CD4-positive, CD25-positive, alpha-beta regulatory T cell (primary cell): ENCODE data around the gene TNRC6A. TPM values are rescaled to one million over a fixed set of nuclear protein-coding genes. Genes with fewer than 3 reads are reported as not detected.
"Not testable (repeated sequence)": the region's sequence is repeated elsewhere in the genome, so short reads cannot be mapped to it uniquely, and the experiment has no call there.

Experiments
- ATAC-seq, 2 donors: fragments of 150-1000 bp; cut with Tn5 transposase; one replicate each; pipeline ENCODE4 v1.10.0; 2021; ENCODE audit warnings: low read depth in 2 of 2, moderate number of reproducible peaks in 2 of 2, moderate library complexity in 1 of 2
- DNase-seq, 3 donors: peaks; one replicate each; pipeline versions ENCODE4 v3.0.0 to v3.0.0-alpha.2; 2012 to 2022; ENCODE audit warnings: mixed read lengths in 1 of 3
- H3K27ac ChIP-seq: one replicate; pipeline ENCODE4 v1.7.0; 2013; ENCODE audit warnings: mild to moderate bottlenecking, low read length; ENCODE audit not compliant: insufficient read depth, poor library complexity, severe bottlenecking
- H3K27me3 ChIP-seq: one replicate; pipeline ENCODE4 v1.7.0; 2013; ENCODE audit warnings: low read length; ENCODE audit not compliant: control insufficient read depth, insufficient read depth
- H3K36me3 ChIP-seq: one replicate; pipeline ENCODE4 v1.7.0; 2013; ENCODE audit warnings: mild to moderate bottlenecking, low read length, moderate library complexity; ENCODE audit not compliant: control insufficient read depth, insufficient read depth
- H3K4me1 ChIP-seq: 2 replicates; pipeline ENCODE4 v1.7.0; 2013; ENCODE audit warnings: mild to moderate bottlenecking, low read length; ENCODE audit not compliant: insufficient read depth, control insufficient read depth, poor library complexity, severe bottlenecking
- H3K4me3 ChIP-seq: one replicate; pipeline ENCODE4 v1.7.0; 2013; ENCODE audit warnings: low read depth, mild to moderate bottlenecking, low read length, moderate library complexity
- H3K9me3 ChIP-seq, 2 experiments: 1 replicate in 1 of 2; 2 replicates in 1 of 2; pipeline ENCODE4 v1.7.0; 2013; ENCODE audit warnings: low read length in 2 of 2, mild to moderate bottlenecking in 1 of 2, moderate library complexity in 1 of 2; ENCODE audit not compliant: control insufficient read depth in 2 of 2
- H3K27ac Mint-ChIP-seq, 3 donors: one replicate each; pipeline ENCODE4 v1.8.0; 2020 to 2022; ENCODE audit warnings: mild to moderate bottlenecking in 3 of 3, mixed read lengths in 3 of 3, moderate library complexity in 2 of 3
- H3K27me3 Mint-ChIP-seq: one replicate; pipeline ENCODE4 v1.8.0; 2022; ENCODE audit warnings: mild to moderate bottlenecking, mixed read lengths
- H3K36me3 Mint-ChIP-seq: one replicate; pipeline ENCODE4 v1.8.0; 2020; ENCODE audit warnings: mixed read lengths
- H3K4me1 Mint-ChIP-seq, 4 donors: one replicate each; pipeline ENCODE4 v1.8.0; 2020 to 2022; ENCODE audit warnings: mixed read lengths in 4 of 4, mild to moderate bottlenecking in 1 of 4
- H3K4me3 Mint-ChIP-seq, 4 donors: one replicate each; pipeline ENCODE4 v1.8.0; 2020 to 2022; ENCODE audit warnings: mild to moderate bottlenecking in 4 of 4, mixed read lengths in 4 of 4, moderate library complexity in 3 of 4
- H3K9me3 Mint-ChIP-seq, 7 donors: one replicate each; pipeline ENCODE4 v1.8.0; 2020 to 2022; ENCODE audit warnings: mixed read lengths in 7 of 7, mild to moderate bottlenecking in 3 of 7, moderate library complexity in 2 of 7
- polyA plus RNA-seq, 4 donors: library from polyadenylated mRNA; unstranded; fragments of 300-500 nt; fragmentation: Illumina TruSeq; gene quantifications; one replicate each; pipeline ENCODE4 v1.2.3, GENCODE V29; 2021
- total RNA-seq: library from RNA; stranded (reverse); gene quantifications from one replicate; pipeline ENCODE4 v1.2.3, GENCODE V29; 2022

The TNRC6A gene
- total and polyA plus RNA-seq, 5 donors from 2014 or later: 7.2 to 89.0 (median 10.4) TPM

GRCh38 chr16:24801761-24802302 is 72.4 kb downstream of the TNRC6A start:
- Mint-ChIP-seq H3K9me3 (peaks cover 0 to 1% (median 0%) of the 10 kb centered on the region in 7 donors), H3K4me1 (peaks cover 0 to 11% (median 2%) of the 10 kb centered on the region in 4 donors), H3K36me3 (peaks cover 70% of the 10 kb centered on the region), H3K4me3 (no peak overlapping the region), H3K27ac (peak overlapping the region in 1 of 3 donors; percentile 63), H3K27me3 (no peaks in the 10 kb centered on the region)
- no peaks in the 10 kb centered on the region for H3K4me1 ChIP-seq
- H3K9me3 ChIP-seq: no peaks in the 10 kb centered on the region
- H3K36me3 ChIP-seq: peaks cover 95% of the 10 kb centered on the region
- no peak overlapping the region for H3K4me3 ChIP-seq
- H3K27ac ChIP-seq: no peak overlapping the region
- DNase-seq (no peak), ATAC-seq (no peak)
- no peaks in the 10 kb centered on the region for H3K27me3 ChIP-seq

GRCh38 chr16:24805484-24805883 is 76.0 kb downstream of the TNRC6A start:
- H3K27me3 Mint-ChIP-seq: no peaks in the 10 kb centered on the region
- Histone ChIP-seq H3K9me3 (no peaks in the 10 kb centered on the region), H3K36me3 (peaks cover 94% of the 10 kb centered on the region), H3K4me3 (no peak overlapping the region), H3K27me3 (no peaks in the 10 kb centered on the region), H3K4me1 (no peaks in the 10 kb centered on the region), H3K27ac (no peak overlapping the region)
- peaks cover 51% of the 10 kb centered on the region for H3K36me3 Mint-ChIP-seq
- H3K4me1 Mint-ChIP-seq: peaks cover 0 to 11% (median 2%) of the 10 kb centered on the region in 4 donors
- H3K9me3 Mint-ChIP-seq: peaks cover 0 to 1% (median 0%) of the 10 kb centered on the region in 7 donors
- DNase-seq: no peak
- no peak overlapping the region for H3K4me3 Mint-ChIP-seq
- ATAC-seq: no peak
- no peak overlapping the region for H3K27ac Mint-ChIP-seq

GRCh38 chr16:24807301-24807700 is 77.8 kb downstream of the TNRC6A start:
- no peaks in the 10 kb centered on the region for H3K27me3 Mint-ChIP-seq
- Histone ChIP-seq H3K36me3 (peaks cover 91% of the 10 kb centered on the region), H3K4me1 (no peaks in the 10 kb centered on the region), H3K9me3 (no peaks in the 10 kb centered on the region), H3K27ac (no peak overlapping the region), H3K4me3 (no peak overlapping the region), H3K27me3 (no peaks in the 10 kb centered on the region)
- no peak overlapping the region for H3K4me3 Mint-ChIP-seq
- H3K4me1 Mint-ChIP-seq: peaks cover 0 to 5% (median 0%) of the 10 kb centered on the region in 4 donors
- H3K27ac Mint-ChIP-seq: no peak overlapping the region
- ATAC-seq (no peak), DNase-seq (no peak)
- no peaks in the 10 kb centered on the region for H3K9me3 Mint-ChIP-seq
- peaks cover 45% of the 10 kb centered on the region for H3K36me3 Mint-ChIP-seq

GRCh38 chr16:24810951-24811843 is 81.7 kb downstream of the TNRC6A start:
- Histone ChIP-seq H3K27ac (no peak overlapping the region), H3K4me3 (no peak overlapping the region), H3K27me3 (no peaks in the 10 kb centered on the region), H3K36me3 (peaks cover 92% of the 10 kb centered on the region), H3K9me3 (no peaks in the 10 kb centered on the region), H3K4me1 (no peaks in the 10 kb centered on the region)
- Mint-ChIP-seq H3K4me3 (no peak overlapping the region), H3K36me3 (peaks cover 39% of the 10 kb centered on the region), H3K27ac (peak overlapping the region in 1 of 3 donors; percentile 54), H3K9me3 (no peaks in the 10 kb centered on the region), H3K4me1 (no peaks in the 10 kb centered on the region), H3K27me3 (no peaks in the 10 kb centered on the region)
- DNase-seq (no peak), ATAC-seq (no peak)

DNA sequence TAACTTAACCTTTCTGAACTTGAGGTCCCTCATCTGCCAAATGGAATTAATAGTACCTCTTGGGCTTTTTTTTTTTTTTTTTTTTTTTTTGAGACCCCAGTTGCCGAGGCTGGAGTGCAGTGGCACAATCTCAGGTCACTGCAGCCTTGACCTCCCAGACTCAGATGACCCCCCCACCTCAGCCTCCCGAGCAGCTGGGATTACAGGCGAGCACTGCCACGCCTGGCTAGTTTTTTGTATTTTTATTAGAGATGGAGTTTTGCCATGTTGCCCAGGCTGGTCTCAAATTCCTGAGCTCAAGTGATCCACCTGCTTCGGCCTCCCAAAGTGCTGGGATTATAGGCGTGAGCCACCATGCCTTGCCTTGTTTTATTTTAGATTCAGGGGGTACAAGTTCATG is 83.4 kb downstream of the TNRC6A start:
- not testable (repeated sequence) for ATAC-seq, H3K4me1 Mint-ChIP-seq, H3K27ac ChIP-seq, H3K4me1 ChIP-seq, H3K9me3 Mint-ChIP-seq, H3K27me3 Mint-ChIP-seq, H3K9me3 ChIP-seq, H3K27me3 ChIP-seq, DNase-seq, H3K4me3 Mint-ChIP-seq, H3K27ac Mint-ChIP-seq, H3K4me3 ChIP-seq
- H3K36me3 Mint-ChIP-seq: peaks cover 38% of the 10 kb centered on the region
- H3K36me3 ChIP-seq: peaks cover 92% of the 10 kb centered on the region

- Histone ChIP-seq H3K9me3 (no peaks in the 10 kb centered on the region), H3K4me1 (no peaks in the 10 kb centered on the region), H3K36me3 (peaks cover 92% of the 10 kb centered on the region), H3K27ac (no peak overlapping the region), H3K27me3 (no peaks in the 10 kb centered on the region), H3K4me3 (no peak overlapping the region)
- Mint-ChIP-seq H3K4me1 (no peaks in the 10 kb centered on the region), H3K36me3 (peaks cover 50% of the 10 kb centered on the region), H3K9me3 (no peaks in the 10 kb centered on the region), H3K27me3 (no peaks in the 10 kb centered on the region), H3K4me3 (no peak overlapping the region), H3K27ac (peak overlapping the region in 1 of 3 donors; percentile 67)
- DNase-seq (no peak), ATAC-seq (no peak)
These were observed 85.6 kb downstream of the TNRC6A start for GRCh38 chr16:24815021-24815420.

DNA sequence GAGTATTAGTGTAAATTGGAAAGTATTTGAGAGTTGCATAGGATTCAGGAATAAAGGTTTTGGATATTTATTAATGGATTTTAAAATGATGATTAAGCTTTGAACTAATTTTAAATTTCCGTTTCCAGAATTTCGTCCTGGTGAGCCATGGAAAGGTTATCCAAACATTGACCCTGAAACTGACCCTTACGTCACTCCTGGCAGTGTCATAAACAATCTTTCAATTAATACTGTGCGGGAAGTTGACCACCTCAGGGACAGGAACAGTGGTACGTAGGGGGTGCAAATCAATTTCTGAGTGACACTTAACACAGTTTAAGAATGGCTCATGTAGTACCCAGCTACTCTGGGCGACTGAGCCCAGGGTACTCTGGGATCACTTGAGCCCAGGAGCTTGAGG is 87.2 kb downstream of the TNRC6A start:
- Mint-ChIP-seq H3K4me3 (no peak overlapping the region), H3K27me3 (no peaks in the 10 kb centered on the region), H3K36me3 (peaks cover 55% of the 10 kb centered on the region), H3K9me3 (no peaks in the 10 kb centered on the region), H3K27ac (no peak overlapping the region), H3K4me1 (no peaks in the 10 kb centered on the region)
- H3K27me3 ChIP-seq: no peaks in the 10 kb centered on the region
- DNase-seq: no peak
- no peak overlapping the region for H3K27ac ChIP-seq
- H3K4me3 ChIP-seq: no peak overlapping the region
- H3K36me3 ChIP-seq: peaks cover 92% of the 10 kb centered on the region
- no peaks in the 10 kb centered on the region for H3K9me3 ChIP-seq
- no peak for ATAC-seq
- H3K4me1 ChIP-seq: no peaks in the 10 kb centered on the region
